Endothelial cell of umbilical vein (primary cell): Measurements from ENCODE around the gene CFAP73. TPM values are rescaled to one million over a fixed set of nuclear protein-coding genes. Genes with fewer than 3 reads are reported as not detected.

Source experiments
- BruUV-seq: library from RNA; stranded (reverse); fragments of 400-500 nt; replicated peaks from 2 replicates; lab custom pipeline; 2021; lab: Mats Ljungman, UMichigan
- CTCF ChIA-PET: fragments of 300-600, 350-600 bp; sonication (Branson Sonifier 250); formaldehyde crosslinking; loops from one replicate; lab custom pipeline; 2021; ENCODE audit warnings: antibody characterized with exemption, inconsistent platforms; lab: Charles Lee
- POLR2A ChIA-PET: fragments of 300-600, 350-600 bp; sonication (Branson Sonifier 250); formaldehyde crosslinking; loops from one replicate; lab custom pipeline; 2021; ENCODE audit warnings: antibody characterized with exemption, inconsistent platforms; lab: Charles Lee
- DNase-seq: peaks from one replicate; pipeline ENCODE4 v3.0.0-alpha.2; 2011; ENCODE audit warnings: low read depth, low spot score
- FAIRE-seq: peaks from 2 replicates; lab custom pipeline; 2011; peaks lifted over from hg19 to GRCh38; lab: Jason Lieb, UNC
- H2AFZ ChIP-seq: 2 replicates; pipeline ENCODE4 v1.6.0; 2012; ENCODE audit warnings: low read depth, low read length, control low read depth, inconsistent platforms
- H3K27ac ChIP-seq: 2 replicates; pipeline ENCODE4 v1.5.1; 2011; ENCODE audit warnings: low read depth, mild to moderate bottlenecking, control low read depth, low read length, moderate library complexity; ENCODE audit not compliant: insufficient read depth
- H3K27me3 ChIP-seq, 2 experiments: 2 replicates each; pipeline versions ENCODE4 v1.6.0 to v1.6.1; 2011; ENCODE audit warnings: low read length in 2 of 2, mixed read lengths in 1 of 2; ENCODE audit not compliant: control insufficient read depth in 2 of 2, insufficient read depth in 2 of 2
- H3K36me3 ChIP-seq, 2 experiments: 2 replicates in 1 of 2; 3 replicates in 1 of 2; pipeline ENCODE4 v1.5.1; 2011; ENCODE audit warnings: low read length in 2 of 2, mild to moderate bottlenecking in 1 of 2, moderate library complexity in 1 of 2; ENCODE audit not compliant: control insufficient read depth in 2 of 2, insufficient read depth in 2 of 2; ENCODE audit errors: extremely low read depth in 1 of 2
- H3K4me1 ChIP-seq: 3 replicates; pipeline ENCODE4 v1.5.1; 2011; ENCODE audit warnings: mild to moderate bottlenecking, low read length; ENCODE audit not compliant: control insufficient read depth, insufficient read depth; ENCODE audit errors: extremely low read depth
- H3K4me2 ChIP-seq: 2 replicates; pipeline ENCODE4 v1.6.1; 2011; ENCODE audit warnings: low read length, control low read depth, mixed read lengths; ENCODE audit not compliant: insufficient read depth
- H3K4me3 ChIP-seq, 3 experiments: fragments of 200-600 bp in 1 of 3; sonication (generic), shearing (Covaris generic) in 1 of 3; replicated peaks in 1 of 3; 2 replicates each; pipeline ENCODE4 v1.5.1; 2011 to 2016; ENCODE audit warnings: control low read depth in 3 of 3, low read length in 3 of 3, mild to moderate bottlenecking in 2 of 3, inconsistent platforms in 1 of 3, low read depth in 1 of 3, moderate library complexity in 1 of 3; ENCODE audit not compliant: insufficient read depth in 1 of 3
- H3K79me2 ChIP-seq: 2 replicates; pipeline ENCODE4 v1.6.0; 2012; ENCODE audit warnings: low read length, inconsistent platforms; ENCODE audit not compliant: control insufficient read depth, insufficient read depth
- H3K9ac ChIP-seq: replicated peaks from 2 replicates; pipeline ENCODE3; 2011; ENCODE audit warnings: low read length, control low read depth; ENCODE audit not compliant: insufficient read depth; ENCODE audit errors: extremely low read depth
- H3K9me1 ChIP-seq: replicated peaks from 3 replicates; pipeline ENCODE4 v1.6.0; 2011; ENCODE audit warnings: mild to moderate bottlenecking, low read length; ENCODE audit not compliant: control insufficient read depth, insufficient read depth; ENCODE audit errors: extremely low read depth
- H3K9me3 ChIP-seq: replicated peaks from 2 replicates; pipeline ENCODE4 v1.5.1; 2012; ENCODE audit warnings: low read length, inconsistent platforms; ENCODE audit not compliant: control insufficient read depth, insufficient read depth
- H4K20me1 ChIP-seq: replicated peaks from 2 replicates; pipeline ENCODE3; 2011; ENCODE audit warnings: mild to moderate bottlenecking, low read length; ENCODE audit not compliant: control insufficient read depth, insufficient read depth; ENCODE audit errors: extremely low read depth
- CTCF ChIP-seq, 2 donors: IDR thresholded peaks; 1 replicate in 1 of 2; 2 replicates in 1 of 2; pipeline ENCODE4 v1.5.1; 2011; ENCODE audit warnings: low read length in 2 of 2, mild to moderate bottlenecking in 2 of 2, moderate library complexity in 2 of 2, control low read depth in 1 of 2, inconsistent platforms in 1 of 2, low read depth in 1 of 2; ENCODE audit not compliant: insufficient read depth in 1 of 2; ENCODE audit errors: extremely low read depth in 1 of 2
- EZH2 ChIP-seq: IDR thresholded peaks from 2 replicates; pipeline ENCODE4 v1.6.1; 2012; ENCODE audit warnings: borderline replicate concordance, low read depth, mild to moderate bottlenecking, moderate library complexity, low read length, inconsistent platforms; ENCODE audit not compliant: severe bottlenecking
- FOS ChIP-seq: IDR thresholded peaks from 2 replicates; pipeline ENCODE4 v1.6.1; 2011; ENCODE audit warnings: mild to moderate bottlenecking, low read length, moderate library complexity, borderline replicate concordance; ENCODE audit not compliant: insufficient read depth
- GATA2 ChIP-seq: IDR thresholded peaks from 2 replicates; pipeline ENCODE4 v1.7.0; 2011; ENCODE audit warnings: low read depth, mild to moderate bottlenecking, moderate library complexity, mixed read lengths, low read length; ENCODE audit not compliant: insufficient read length, insufficient read depth
- JUN ChIP-seq: IDR thresholded peaks from 2 replicates; pipeline ENCODE4 v1.6.1; 2011; ENCODE audit warnings: borderline replicate concordance, low read depth; ENCODE audit not compliant: insufficient read length, insufficient read depth
- MYC ChIP-seq: IDR thresholded peaks from one replicate; pipeline ENCODE4 v1.6.1; 2011; ENCODE audit warnings: mild to moderate bottlenecking, low read depth, low read length
- POLR2A ChIP-seq: IDR thresholded peaks from 2 replicates; pipeline ENCODE4 v1.6.1; 2012; ENCODE audit warnings: low read depth, mild to moderate bottlenecking, control low read depth, low read length
- POLR2AphosphoS5 ChIP-seq: IDR thresholded peaks from 2 replicates; pipeline ENCODE4 v1.6.1; 2012; ENCODE audit warnings: low read depth, mild to moderate bottlenecking, control low read depth, low read length, moderate library complexity; ENCODE audit not compliant: insufficient read depth
- dilution Hi-C: fragments of 300-500 bp; cut with MboI; formaldehyde crosslinking; loops from one replicate; pipeline ENCODE4 v1.15.0; 2019; ENCODE audit warnings: low sequenced_read_pairs; ENCODE audit not compliant: extremely low pct_ligation_motif_present
- intact Hi-C: fragments of 100-400 bp; cut with micrococcal nuclease; formaldehyde crosslinking; loops from one replicate; pipeline ENCODE4 v1.10.0; 2022
- polyA plus RNA-seq, 4 experiments: library from polyadenylated mRNA; depleted of rRNA in 3 of 4; stranded (reverse) in 3 of 4; unstranded in 1 of 4; fragments of >200 nt; gene quantifications; 2 replicates each; pipeline versions ENCODE4 v1.2.1 to v1.2.3, GENCODE V29; 2011 to 2012; ENCODE audit warnings: missing spikeins in 1 of 4
- total RNA-seq: library from RNA; stranded (reverse); gene quantifications from 2 replicates; pipeline ENCODE4 v1.2.3, GENCODE V29; 2021
- TF ChIP-seq, protein P1 (sequence below): IDR thresholded peaks from 2 replicates; pipeline ENCODE4 v1.6.1; 2011; ENCODE audit not compliant: insufficient read depth, insufficient read length

Gene CFAP73
- total and polyA plus RNA-seq, 2 donors (not counting 3 experiments of a cell fraction or from before 2014, with no cell fraction given): not detected

DNA sequence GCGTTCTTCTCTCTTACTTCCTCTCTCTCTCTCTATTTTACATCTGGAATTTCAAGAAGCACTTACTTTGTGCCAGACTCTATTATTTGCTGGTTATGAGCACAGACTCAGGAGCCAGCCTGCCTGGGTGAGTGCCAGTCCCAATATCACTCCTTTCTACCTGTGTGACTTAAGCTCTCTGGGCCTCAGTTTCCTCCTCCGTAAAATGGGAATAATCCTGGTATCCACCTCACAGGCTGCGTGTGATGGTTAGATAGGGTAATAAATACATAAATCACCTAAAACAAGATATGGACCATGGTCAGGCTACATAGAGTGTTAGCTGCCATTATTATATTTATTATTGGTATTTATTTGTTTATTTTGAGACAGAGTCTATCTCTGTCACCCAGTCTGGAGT is 38.3 kb upstream of the CFAP73 start:
- DNase-seq (no peak), FAIRE-seq (no peak)
- intact Hi-C loops (no loop called here), dilution Hi-C loops (no loop called here)
- Histone ChIP-seq H3K4me3 (no peak overlapping the region), H3K27me3 (peaks cover 0 to 1% of the 10 kb centered on the region in 2 experiments), H3K36me3 (no peaks in the 10 kb centered on the region), H3K9me1 (no peaks in the 10 kb centered on the region), H3K9me3 (no peaks in the 10 kb centered on the region), H3K27ac (no peak overlapping the region), H3K4me2 (no peak overlapping the region), H2AFZ (no peak overlapping the region), H4K20me1 (no peaks in the 10 kb centered on the region), H3K79me2 (no peaks in the 10 kb centered on the region), H3K4me1 (no peaks in the 10 kb centered on the region), H3K9ac (no peak overlapping the region)
- CTCF ChIA-PET: interaction anchor here (1.3 kb wide), 1 partner anchor 119 kb away, joined by 5 read pairs; no protein-coding TSS in a partner anchor
- TF ChIP-seq, protein P1, sequence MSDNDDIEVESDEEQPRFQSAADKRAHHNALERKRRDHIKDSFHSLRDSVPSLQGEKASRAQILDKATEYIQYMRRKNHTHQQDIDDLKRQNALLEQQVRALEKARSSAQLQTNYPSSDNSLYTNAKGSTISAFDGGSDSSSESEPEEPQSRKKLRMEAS: no peak
- TF ChIP-seq POLR2A (no peak), CTCF (IDR thresholded peaks at IDR 0.05; ENCODE audit: extremely low read depth in 1 of 2, insufficient read depth in 1 of 2, low read depth in 1 of 2, low read length in 2 of 2) (no peak), EZH2 (no peak), GATA2 (no peak), POLR2AphosphoS5 (no peak), FOS (no peak), MYC (no peak), JUN (no peak)
- POLR2A ChIA-PET: no interaction called here
- BruUV-seq: no TSS peak
